COLO829 (cell line): Measurements from ENCODE around the gene RAB11FIP5.

ENCODE experiments used
- DNase-seq: peaks from one replicate; pipeline ENCODE4 v3.0.0; 2012; ENCODE audit warnings: low spot score

RAB11FIP5 gene

DNA sequence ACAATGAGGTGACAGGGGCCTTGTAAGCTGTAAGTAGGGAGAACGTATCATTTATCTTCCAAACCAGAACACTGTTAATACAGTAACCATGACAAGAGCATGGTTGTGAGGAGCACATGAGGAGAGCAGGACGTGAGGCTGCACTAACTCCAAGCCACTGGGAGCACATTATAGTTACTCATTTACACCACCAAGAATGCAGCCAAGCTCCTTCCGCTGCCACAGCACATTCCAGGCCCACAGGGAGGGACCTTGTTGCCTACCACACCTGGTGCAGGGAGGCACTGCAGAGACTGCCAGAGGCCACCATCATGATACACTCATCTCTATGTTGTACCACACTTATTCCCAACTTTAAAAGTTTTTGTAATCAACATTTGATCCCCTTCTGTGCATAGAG lies 27.8 kb downstream of the RAB11FIP5 start:
- DNase-seq: no peak

- no peak for DNase-seq
These were observed 28.6 kb downstream of the RAB11FIP5 start for GRCh38 chr2:73083886-73084800.

- no peak for DNase-seq
These were observed 30.0 kb downstream of the RAB11FIP5 start for GRCh38 chr2:73082523-73083410.

DNA sequence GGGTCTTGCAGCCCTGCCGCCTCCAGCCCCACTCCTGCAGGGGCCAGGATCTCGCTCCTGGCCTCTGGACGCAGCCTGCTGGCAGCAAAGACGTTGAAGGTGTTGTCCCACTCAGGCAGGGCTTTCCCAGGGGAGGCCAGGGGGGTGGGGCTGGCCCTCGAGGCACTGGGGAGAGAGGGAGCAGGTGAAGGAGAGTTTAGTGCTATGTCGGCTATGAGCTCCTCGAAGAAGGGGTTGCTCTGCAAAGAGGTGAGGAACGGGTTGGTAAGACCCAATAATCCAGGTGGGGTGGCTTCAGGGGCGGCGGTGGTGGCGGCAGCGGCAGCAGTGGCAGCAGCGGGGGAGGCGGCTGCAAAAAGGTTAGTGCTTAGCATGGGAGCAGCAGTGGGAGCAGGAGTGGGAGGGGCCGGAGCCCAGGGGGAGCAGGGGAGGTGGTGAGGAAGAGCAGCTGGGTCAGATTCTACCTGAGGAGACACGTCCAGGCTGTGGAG lies 31.5 kb downstream of the RAB11FIP5 start:
- DNase-seq: no peak

DNA sequence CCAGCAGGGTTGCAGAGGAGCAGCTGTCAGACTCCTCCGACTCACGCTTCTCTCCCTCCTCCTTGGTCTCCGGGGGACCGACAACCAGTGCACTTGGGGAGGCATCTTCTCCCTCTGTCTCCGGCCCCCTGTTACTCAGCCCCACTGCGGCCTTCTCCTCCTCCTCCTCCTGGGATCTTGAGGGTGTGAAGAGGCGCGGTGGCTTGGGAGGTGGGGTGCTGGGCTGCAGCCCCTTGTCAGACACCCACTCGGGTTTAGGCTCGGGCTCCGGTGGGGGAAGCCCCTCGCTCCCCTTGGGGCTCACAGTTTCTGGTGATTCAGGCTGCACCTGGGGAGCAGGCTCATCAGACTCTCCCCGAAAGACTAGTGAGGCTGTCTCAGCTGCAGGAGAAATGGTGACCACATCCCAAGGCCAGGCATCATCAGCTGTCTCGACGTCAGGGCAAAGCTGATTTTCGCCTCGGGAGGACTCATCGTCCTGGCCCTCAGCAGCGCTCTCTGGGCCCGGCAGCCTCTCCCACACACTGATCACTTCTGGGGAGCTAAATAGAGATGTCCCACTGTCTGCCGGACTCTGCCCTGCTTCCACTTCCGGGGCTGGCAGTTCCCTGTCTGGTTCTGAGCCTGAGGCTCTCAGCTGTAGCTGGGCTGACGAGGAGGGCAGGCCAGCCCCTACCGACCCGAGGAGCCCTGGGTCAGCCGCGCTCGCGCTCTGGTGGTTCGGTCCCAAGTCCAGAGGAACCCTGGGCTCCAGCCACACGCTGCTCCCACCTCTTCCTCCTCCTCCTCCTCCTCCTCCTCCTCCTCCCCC lies 32.2 kb downstream of the RAB11FIP5 start:
- DNase-seq: no peak

GRCh38 chr2:73079636-73080035 lies 33.1 kb downstream of the RAB11FIP5 start:
- no peak for DNase-seq

GRCh38 chr2:73078457-73079411 lies 34.0 kb downstream of the RAB11FIP5 start:
- DNase-seq: no peak

DNA sequence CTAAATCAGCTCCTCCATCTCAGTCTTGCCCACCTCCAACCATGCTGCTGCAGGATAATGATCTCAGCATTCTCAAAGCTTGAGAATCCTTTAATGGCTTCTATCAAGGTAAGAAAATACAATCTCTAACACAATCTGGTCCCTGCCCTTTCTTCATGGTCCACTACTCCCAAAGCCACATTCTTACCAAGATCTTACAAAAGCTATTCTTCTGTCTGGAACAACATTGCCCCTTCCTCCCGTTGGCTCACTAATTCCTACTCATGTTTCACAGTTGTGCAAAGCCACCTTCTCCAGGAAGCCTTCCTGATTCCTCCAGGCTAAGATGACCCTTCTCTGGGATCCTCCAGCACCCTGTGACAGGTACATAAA lies 35.3 kb downstream of the RAB11FIP5 start:
- DNase-seq: no peak

DNA sequence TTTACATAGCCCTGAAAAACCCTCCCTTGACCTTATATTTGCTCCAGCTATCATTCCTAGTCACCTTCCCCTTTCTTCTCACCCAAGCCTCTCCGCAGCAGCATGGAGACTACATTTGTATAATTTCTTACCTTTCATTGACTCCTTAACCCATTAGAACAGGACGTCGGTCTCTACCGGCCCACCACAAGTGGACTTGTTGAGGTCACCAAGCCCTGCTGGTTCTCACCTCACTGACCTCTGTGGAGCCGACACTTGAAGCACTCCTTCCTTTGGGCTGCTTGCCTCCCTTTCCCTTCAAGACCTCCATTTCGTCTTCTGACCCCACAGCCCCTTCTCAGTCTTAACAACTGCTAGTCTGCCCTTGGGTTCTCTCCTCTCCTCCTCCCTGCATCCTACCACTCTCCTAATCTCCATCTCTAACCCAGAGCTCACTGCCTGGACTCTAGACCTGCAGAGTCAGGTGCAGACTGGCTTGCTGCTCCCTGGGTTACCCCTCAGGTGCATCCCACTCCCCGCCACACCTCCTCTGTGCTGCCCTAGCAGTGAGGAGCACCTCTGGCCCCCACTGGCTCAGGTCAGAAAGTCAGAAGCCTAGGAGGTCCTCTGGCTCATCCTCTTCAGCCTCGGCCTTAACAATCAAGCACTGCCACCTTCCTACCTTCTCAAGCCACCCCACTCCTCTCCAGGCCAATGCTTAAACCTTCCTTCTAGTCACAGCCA lies 35.9 kb downstream of the RAB11FIP5 start:
- no peak for DNase-seq

DNA sequence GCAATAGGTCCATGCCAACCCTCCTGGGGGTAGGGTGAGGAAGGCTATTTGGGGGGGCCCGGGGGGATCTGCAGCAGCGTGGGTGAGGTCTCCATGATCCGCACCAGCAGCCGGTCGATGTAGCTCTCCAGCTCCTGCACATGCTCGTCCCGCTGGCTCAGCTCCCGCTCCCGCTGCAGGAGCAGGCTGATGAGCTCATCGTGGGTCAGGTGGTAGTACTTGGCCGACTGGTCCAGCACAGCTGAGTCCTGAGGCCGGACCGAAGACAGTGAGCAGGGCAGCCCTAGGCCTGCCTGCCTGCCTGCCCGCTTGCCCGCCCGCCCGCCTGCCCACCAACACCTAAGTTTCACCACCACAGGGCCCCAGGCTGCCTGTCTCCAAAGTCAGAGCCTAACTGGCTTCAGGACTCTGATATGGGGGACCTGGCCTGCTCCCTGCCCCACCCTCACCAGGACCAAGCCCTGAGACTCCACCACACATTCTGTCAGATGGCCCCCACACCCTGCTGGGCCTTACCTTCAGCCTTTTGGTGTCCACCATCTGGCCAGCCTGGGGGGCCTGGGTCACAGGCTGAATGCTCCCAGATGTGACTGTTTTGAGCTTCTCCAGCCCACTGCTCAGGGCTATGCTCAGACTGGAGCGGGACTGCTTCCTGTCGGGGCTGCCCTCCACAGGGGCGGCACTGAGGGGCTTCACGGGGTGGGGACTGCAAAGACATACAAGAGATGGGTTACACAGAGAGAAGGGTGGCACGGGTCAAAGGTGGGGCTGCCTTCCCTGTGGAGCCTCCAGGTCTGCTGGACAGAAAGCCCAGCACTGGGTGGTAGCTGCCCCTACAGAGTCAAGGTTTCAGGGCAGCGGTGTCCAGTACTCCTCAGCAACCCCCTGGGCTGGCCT lies 37.0 kb downstream of the RAB11FIP5 start:
- no peak for DNase-seq

- DNase-seq: no peak
These were observed 38.4 kb downstream of the RAB11FIP5 start for GRCh38 chr2:73074110-73075069.

- no peak for DNase-seq
These were observed 40.3 kb downstream of the RAB11FIP5 start for GRCh38 chr2:73072416-73072815.

DNA sequence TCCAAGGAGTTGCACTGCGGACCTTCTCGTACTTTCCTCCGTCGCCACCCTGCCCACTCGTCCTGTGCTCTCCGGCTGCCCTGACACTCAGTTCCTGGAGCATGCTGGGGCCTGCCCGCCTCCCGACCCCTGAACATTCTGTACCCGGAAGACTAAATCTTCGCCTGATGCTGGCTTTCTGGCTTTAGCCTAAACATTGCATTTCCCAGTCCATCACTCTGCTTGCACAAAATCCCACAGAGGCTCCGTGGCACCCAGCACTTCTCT lies 40.7 kb downstream of the RAB11FIP5 start:
- DNase-seq: no peak

GRCh38 chr2:73071360-73072128 lies 41.2 kb downstream of the RAB11FIP5 start, which contains the start of gene SFXN5:
SFXN5 (minus strand) TSS chr2:73071712; CDS start chr2:73071705, 7 bp downstream.
- peak; percentile 94 for DNase-seq

GRCh38 chr2:73070643-73071359 lies 41.9 kb downstream of the RAB11FIP5 start:
- no peak for DNase-seq

- no peak for DNase-seq
These were observed 42.7 kb downstream of the RAB11FIP5 start for GRCh38 chr2:73069855-73070642.
